Skin epidermis (tissue), 12 donors: ENCODE results near the gene PIGA.
"Not testable (repeated sequence)": the region's sequence is repeated elsewhere in the genome, so short reads cannot be mapped to it uniquely, and the experiment has no call there.

Experiments used
- H3K27ac ChIP-seq, 21 experiments: fragments of 200-600 bp; sonication (generic) in 11 of 21; one replicate each; pipeline ENCODE4 v1.5.0; 2020; ENCODE audit warnings: mild to moderate bottlenecking in 3 of 21, inconsistent platforms in 2 of 21, moderate library complexity in 2 of 21
- H3K4me3 ChIP-seq, 7 experiments: fragments of 200-600 bp; sonication (generic) in 2 of 7; one replicate each; pipeline ENCODE4 v1.5.0; 2020; ENCODE audit warnings: inconsistent platforms in 2 of 7, mild to moderate bottlenecking in 2 of 7, moderate library complexity in 1 of 7

Gene PIGA

DNA sequence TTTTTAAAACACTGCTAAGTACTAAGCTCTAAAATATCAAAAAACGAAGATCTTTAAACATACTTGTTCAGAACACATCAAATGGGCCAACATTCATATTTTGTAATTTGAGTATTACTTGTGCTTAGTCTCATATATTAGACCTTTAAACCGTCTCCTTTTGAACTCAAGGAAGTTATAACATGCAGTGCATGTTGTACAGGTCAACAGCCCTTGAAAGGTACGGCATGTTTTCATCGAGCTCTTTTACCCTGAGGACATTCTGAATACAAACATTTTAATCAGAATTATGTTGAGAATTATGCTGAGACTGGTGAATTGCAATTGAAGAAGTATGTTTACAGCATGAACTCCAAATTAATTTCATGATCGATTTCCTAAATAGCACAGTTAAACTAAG, 12.9 kb downstream of the PIGA start:
- no peak overlapping the region for H3K4me3 ChIP-seq
- H3K27ac ChIP-seq, result no peak overlapping the region

- peak overlapping the region in 1 of 21 experiments; percentile 37 for H3K27ac ChIP-seq
- no peak overlapping the region for H3K4me3 ChIP-seq
These were observed 13.3 kb downstream of the PIGA start for GRCh38 chrX:15322072-15322471.

DNA sequence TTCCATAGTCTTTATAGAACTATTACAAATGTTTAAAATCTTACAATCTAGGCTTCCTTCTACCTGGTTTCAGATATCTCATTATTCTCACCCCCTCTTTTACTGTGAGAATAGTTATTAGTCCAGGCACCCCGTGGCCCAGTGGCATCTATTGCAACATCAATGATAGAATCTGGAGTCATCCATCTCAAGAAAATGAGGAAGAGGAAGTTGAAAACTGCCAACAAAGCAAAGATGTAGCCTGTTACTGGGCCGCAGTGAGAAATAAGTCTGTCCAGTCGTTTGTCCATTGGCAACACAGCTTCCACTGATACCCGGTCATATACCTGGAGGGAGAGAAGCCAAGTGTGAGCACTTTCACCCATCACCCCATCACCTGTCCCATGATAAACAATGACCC, 13.9 kb downstream of the PIGA start:
- Histone ChIP-seq H3K27ac (no peak overlapping the region), H3K4me3 (no peak overlapping the region)

DNA sequence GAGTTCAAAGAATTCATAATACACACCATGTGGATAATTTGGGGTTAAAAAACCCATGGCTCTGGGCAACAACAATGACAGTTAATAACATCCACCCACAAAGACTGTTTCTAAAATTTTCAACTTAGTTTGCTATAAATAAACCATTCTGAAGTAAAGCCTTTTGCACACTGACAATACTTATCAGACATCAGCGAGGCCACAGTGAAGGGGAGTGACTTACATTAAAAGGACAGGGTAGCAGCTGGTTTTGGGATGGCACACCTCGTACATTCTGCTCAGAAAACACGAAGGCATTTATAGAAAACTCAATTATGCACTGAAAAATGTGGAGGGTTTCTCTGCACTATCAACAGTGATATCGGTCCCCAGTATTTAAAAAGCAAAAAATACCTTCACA, 15.0 kb downstream of the PIGA start:
- H3K4me3 ChIP-seq, result no peak overlapping the region

GRCh38 chrX:15319075-15319474, 16.2 kb downstream of the PIGA start:
- Histone ChIP-seq H3K4me3 (no peak overlapping the region), H3K27ac (no peak overlapping the region)

More for the DNA sequence above, 15.0 kb downstream of the PIGA start:
- no peak overlapping the region for H3K27ac ChIP-seq

GRCh38 chrX:15315509-15315908, 19.8 kb downstream of the PIGA start, which contains the start of gene ASB11:
Gene ASB11, minus strand, starts transcription at chrX:15315640. Its CDS starts 35 bp downstream, at chrX:15315605.
- H3K4me3 ChIP-seq, result no peak within 1 kb of the TSS
- H3K27ac ChIP-seq, result no peak within 1 kb of the TSS

GRCh38 chrX:15314472-15314871, 20.9 kb downstream of the PIGA start:
- H3K4me3 ChIP-seq, result no peak overlapping the region
- no peak overlapping the region for H3K27ac ChIP-seq

- Histone ChIP-seq H3K4me3 (no peak overlapping the region), H3K27ac (no peak overlapping the region)
These were observed 24.2 kb downstream of the PIGA start for GRCh38 chrX:15311119-15311518.

DNA sequence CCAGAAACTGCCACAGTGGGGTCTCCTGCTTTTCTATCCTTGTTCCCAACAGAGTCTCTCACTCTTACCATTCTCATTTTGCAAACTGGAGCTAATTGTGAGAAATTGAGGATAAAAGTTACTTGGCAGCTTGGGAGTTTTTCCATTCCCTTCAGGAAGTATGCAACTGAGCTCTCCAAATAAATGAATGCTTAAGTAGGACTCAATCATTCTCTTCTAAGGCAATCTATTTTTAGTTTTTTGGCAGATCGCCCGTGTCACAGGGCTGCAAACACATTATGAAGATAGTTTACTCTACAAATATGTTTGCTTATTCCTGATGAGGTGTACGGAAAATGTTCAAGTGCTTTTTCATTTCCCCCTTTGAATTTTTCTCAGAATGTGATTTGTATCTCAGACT, 25.2 kb downstream of the PIGA start:
- peak overlapping the region in 1 of 21 experiments; percentile 37 for H3K27ac ChIP-seq
- H3K4me3 ChIP-seq, result no peak overlapping the region

GRCh38 chrX:15305899-15306298, 29.4 kb downstream of the PIGA start:
- not testable (repeated sequence) for H3K4me3 ChIP-seq, H3K27ac ChIP-seq

DNA sequence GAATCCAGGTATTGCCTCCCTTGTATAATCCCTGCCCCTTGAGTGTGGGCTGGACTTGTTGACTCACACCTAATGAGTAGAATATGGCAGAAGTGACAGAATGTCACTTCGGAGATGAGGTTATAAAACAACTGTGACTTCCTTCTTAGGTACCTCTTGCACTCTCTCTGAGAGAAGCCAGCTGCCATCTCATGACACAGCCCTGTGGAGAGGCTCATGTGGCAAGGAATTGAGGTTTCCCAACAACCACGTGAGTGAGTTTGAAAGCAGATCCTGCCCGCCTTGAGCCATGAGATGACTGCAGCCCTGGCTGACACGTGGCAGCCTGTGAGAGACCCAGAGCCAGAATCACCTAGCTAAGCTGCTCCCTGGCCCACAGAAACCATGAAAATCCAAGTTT, 33.4 kb downstream of the PIGA start:
- H3K4me3 ChIP-seq, result no peak overlapping the region

DNA sequence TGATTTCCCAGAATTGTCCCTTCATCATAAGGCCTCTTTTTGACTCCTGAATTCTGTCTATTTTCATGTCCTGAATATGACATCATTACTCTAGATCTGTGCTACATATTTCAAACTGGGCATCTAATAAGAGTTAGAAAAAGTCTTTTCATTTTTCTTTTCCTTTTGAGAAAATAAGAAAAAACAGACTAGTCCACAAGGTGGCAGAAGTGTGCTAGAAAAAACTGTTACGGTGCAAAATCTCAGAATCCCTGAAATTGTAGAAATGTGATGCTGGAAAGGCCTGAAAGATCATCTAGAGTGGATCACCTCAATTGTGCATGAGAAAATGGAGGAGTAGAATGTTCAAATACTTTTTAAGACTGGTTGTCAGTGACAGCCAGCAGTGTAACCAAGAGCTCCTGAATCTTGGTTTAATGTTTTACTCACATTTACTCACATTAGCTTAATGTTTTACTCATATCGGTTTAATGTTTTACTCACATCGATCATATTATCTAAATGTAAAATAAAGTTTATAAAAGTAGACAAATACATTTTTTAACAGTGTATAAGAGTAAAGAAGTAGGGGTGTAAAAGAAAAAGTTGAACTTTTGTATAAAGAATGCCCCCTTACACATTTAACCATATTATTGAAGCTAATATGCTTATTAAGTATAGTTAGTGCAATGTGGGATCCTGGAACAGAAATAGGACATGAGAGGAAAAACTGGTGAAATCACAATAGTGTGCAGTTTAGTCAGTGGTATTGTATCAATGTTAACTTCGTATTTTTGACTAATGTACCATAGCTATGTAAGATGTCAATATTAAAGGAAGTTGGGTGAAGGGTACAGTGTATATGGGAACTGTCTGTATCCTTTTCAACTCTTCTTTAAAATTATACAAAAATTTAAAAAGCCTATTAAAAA, 35.1 kb downstream of the PIGA start:
- no peak overlapping the region for H3K4me3 ChIP-seq
- H3K27ac ChIP-seq, result peak overlapping the region in 1 of 21 experiments; percentile 31

More for the DNA sequence above, 33.4 kb downstream of the PIGA start:
- no peak overlapping the region for H3K27ac ChIP-seq

GRCh38 chrX:15298780-15299179, 36.5 kb downstream of the PIGA start:
- H3K4me3 ChIP-seq, result no peak overlapping the region
- peak overlapping the region in 7 of 21 experiments; percentile 15 to 75 (median 41) for H3K27ac ChIP-seq

GRCh38 chrX:15298201-15298600, 37.1 kb downstream of the PIGA start:
- Histone ChIP-seq H3K4me3 (no peak overlapping the region), H3K27ac (peak overlapping the region in 8 of 21 experiments; percentile 15 to 75 (median 38))

DNA sequence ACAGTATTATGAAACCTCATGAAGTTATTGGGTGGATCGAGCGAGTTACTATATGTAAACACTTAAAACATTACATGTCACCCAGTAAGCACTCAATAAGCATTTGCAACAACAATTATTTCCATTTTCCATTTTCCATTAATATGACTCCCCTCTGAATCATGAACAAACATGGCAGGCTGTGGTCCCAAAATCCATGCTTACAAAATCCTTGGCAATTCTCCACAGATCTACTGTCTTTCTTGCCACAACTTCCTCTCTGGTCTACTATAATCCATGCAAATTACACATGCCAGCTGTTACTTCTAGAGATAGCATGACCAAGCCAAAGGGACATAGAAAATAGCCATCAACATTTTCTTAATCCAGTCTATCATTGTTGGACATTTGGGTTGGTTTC, 41.9 kb downstream of the PIGA start:
- H3K4me3 ChIP-seq, result no peak overlapping the region
- no peak overlapping the region for H3K27ac ChIP-seq

- no peak overlapping the region for H3K27ac ChIP-seq
These were observed 42.5 kb downstream of the PIGA start for GRCh38 chrX:15292861-15293260.

DNA sequence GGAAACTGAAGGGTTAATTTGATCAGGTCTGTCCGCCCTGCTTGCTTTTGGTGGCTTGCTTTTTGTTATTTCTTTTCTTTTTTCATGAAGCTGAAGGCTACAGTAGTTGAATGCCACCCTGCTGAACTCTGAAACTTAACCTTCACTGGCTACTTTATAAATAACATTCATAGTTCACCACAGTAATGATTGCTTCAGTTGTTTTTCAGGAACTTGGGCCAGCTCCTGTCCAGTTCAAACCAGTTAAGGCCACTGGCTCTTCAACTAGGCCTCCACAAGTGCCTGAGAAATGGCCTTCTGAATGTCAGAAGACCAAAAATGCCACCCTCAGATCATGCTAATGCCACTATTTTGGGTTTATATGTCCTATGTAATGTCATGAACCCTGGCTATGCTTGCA, 57.7 kb downstream of the PIGA start:
- Histone ChIP-seq H3K4me3 (no peak overlapping the region), H3K27ac (no peak overlapping the region)

More at GRCh38 chrX:15292861-15293260, 42.5 kb downstream of the PIGA start:
- no peak overlapping the region for H3K4me3 ChIP-seq

DNA sequence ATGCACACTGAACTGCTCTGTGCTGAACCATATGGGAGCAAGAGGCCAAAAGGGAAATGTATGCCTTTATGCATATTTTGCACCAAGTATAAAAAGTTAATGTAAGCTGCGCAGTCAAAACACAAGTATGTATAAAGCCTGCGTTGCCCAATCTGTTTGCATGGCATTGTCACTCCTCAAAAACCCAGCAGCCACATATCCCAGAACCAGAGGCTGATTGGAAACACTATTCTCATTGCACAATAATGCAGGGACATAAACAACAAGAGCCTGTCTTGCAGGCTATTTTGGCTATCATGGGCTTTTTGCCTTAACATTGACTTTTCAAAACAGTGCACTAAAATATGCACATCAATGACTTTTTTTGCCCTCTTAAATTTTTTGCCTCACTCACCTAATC, 60.4 kb downstream of the PIGA start:
- Histone ChIP-seq H3K27ac (no peak overlapping the region), H3K4me3 (no peak overlapping the region)

DNA sequence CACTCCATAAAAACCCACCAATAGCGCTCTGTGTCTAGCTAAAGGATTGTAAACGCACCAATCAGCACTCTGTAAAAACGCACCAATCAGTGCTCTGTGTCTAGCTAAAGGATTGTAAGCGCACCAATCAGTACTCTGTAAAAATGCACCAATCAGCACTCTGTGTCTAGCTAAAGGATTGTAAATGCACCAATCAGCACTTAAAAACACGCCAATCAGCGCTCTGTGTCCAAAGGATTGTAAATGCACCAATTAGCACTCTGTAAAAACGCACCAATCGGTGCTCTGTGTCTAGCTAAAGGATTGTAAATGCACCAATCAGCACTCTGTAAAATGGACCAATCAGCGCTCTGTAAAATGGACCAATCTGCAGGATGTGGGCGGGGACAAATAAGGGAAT, 62.0 kb downstream of the PIGA start:
- H3K27ac ChIP-seq, H3K4me3 ChIP-seq: not testable (repeated sequence)

DNA sequence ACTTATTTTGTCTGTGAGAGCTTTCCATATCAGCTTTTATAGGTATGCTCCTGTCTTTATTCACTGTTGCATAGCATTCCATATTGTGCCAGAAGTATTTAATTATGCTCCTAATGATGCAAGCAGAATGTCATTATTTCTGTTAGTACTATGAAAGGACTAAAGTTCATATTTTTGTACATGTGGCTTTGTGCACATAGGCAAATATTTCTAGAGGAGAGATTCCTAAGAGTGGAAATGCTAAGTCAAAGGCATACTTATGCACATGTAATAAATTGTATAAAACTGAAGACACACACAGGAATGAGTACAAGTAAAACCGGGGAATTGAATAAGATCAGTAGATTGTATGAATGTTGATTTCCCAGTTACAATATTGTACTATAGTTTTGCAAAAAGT, 63.6 kb downstream of the PIGA start:
- Histone ChIP-seq H3K4me3 (no peak overlapping the region), H3K27ac (no peak overlapping the region)
